Measurements from ENCODE around the gene TMEM63A. TPM values are rescaled to one million over a fixed set of nuclear protein-coding genes. Genes with fewer than 3 reads are reported as not detected.
A peak's percentile ranks its signal among the peaks of the same experiment; 100 is the strongest.

The TMEM63A gene
- polyA plus RNA-seq, 1 experiment, result 41.8 TPM

DNA sequence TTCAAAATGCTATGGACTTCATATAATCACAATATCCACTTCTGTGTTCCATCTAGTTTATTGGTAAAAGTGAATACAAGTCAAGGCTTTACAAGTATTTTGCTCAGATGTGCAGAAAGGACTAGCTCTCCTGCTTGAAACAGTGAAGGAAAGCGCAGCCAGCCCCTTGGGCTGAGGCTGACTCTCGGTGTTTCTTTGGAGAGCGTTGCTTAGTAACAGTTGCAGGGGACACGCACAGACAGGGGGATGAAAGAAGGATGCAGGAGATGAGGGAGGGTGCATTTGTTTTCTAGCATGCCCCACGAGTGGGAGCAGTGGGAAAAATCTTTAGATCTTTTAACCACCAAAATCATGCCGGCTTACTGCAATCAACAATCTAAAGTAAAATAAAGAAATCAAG, 32.8 kb upstream of the TMEM63A start:
- ChIA-PET POLR2A (no interaction called here), CTCF (no interaction called here)
- TF ChIP-seq, protein P1, sequence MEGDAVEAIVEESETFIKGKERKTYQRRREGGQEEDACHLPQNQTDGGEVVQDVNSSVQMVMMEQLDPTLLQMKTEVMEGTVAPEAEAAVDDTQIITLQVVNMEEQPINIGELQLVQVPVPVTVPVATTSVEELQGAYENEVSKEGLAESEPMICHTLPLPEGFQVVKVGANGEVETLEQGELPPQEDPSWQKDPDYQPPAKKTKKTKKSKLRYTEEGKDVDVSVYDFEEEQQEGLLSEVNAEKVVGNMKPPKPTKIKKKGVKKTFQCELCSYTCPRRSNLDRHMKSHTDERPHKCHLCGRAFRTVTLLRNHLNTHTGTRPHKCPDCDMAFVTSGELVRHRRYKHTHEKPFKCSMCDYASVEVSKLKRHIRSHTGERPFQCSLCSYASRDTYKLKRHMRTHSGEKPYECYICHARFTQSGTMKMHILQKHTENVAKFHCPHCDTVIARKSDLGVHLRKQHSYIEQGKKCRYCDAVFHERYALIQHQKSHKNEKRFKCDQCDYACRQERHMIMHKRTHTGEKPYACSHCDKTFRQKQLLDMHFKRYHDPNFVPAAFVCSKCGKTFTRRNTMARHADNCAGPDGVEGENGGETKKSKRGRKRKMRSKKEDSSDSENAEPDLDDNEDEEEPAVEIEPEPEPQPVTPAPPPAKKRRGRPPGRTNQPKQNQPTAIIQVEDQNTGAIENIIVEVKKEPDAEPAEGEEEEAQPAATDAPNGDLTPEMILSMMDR (IDR thresholded peaks at IDR 0.05; ENCODE audit: insufficient read depth, low read depth, low read length), result no peak
- H3K27me3 ChIP-seq (ENCODE audit: control insufficient read depth, insufficient read depth, low read length), result no peaks in the 10 kb centered on the region
- H3K36me3 ChIP-seq (ENCODE audit: control insufficient read depth, insufficient read depth, low read length), result peaks cover 6% of the 10 kb centered on the region
- DNase-seq (ENCODE audit: low read depth), result no peak
- no peak overlapping the region for H3K4me3 ChIP-seq (ENCODE audit: low read depth, low read length)

DNA sequence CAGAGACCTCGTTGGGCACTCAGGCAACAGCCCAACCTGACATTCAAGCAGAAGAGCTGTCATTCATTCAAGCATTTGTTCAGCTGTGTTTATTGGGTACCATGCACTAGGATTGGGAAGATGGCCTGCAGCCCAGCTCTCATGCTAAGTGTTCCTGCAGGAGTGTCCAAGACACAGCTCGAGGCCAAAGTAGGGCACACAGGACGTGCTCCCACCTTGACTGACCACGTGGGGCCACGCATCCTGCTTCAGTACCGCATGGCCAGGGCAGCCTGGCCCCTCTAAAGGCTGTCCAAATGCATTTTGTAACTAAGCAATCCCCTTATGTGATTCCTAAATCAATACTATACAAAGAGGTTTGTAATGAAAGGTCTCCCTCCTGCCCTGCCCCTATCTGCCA, 32.2 kb upstream of the TMEM63A start:
- Histone ChIP-seq H3K4me3 (ENCODE audit: low read depth, low read length) (no peak overlapping the region), H3K27me3 (ENCODE audit: control insufficient read depth, insufficient read depth, low read length) (no peaks in the 10 kb centered on the region), H3K36me3 (ENCODE audit: control insufficient read depth, insufficient read depth, low read length) (peaks cover 4% of the 10 kb centered on the region)
- ChIA-PET POLR2A (no interaction called here), CTCF (no interaction called here)
- TF ChIP-seq, protein P1 (IDR thresholded peaks at IDR 0.05; ENCODE audit: insufficient read depth, low read depth, low read length), result no peak
- DNase-seq (ENCODE audit: low read depth), result no peak

DNA sequence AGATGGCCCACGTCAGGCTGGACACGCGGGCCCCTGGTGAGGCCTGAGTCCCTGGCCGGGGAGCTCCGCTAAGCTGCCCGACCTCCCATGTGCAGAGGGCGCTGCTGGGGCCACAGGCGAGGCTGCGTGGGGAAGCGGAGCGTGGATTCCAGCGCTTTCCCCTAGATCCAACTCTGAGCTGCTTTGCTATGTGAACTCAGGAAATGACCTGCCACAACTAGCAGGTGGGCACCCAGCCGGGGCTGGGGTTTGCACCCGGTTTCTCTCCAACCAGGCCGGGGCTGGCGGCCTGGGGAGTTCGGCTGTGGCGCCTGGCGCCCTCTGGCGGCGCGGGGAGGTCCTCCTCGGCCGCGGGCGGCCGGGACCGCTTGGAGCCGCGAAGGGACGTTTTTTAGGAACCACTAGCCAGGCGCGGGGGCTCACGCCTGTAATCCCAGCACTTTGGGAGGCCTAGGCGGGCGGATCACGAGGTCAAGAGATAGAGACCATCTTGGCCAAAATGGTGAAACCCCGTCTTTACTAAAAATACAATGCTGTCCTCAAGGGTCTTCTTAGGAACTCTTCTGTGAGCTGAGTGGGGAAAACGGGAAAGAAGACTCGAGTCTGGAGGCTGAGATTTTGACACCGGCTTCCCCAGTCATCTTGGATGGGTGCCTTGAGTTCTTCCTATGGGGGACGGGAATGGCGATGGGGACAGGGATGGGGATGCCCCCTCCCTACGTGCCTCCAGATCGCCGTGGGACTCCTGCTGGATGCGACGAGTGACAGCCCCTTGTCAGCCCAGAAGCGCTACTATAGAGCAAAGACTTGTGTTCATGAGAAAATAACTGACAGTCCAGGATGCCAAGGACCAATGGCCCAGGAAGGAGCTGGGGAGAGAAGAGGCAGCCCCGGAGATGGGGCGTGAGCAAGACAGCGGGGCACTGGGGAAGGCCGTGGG, 29.3 kb upstream of the TMEM63A start:
- ChIA-PET CTCF (interaction anchor here (0.6 to 3.4 kb wide), 20 partner anchors 8 to 441 kb away, joined by 3 to 21 read pairs (median 4); partner anchors contain the start of genes LEFTY1, SRP9 and TMEM63A), POLR2A (no interaction called here)
- Histone ChIP-seq H3K36me3 (ENCODE audit: control insufficient read depth, insufficient read depth, low read length) (peaks cover 1% of the 10 kb centered on the region), H3K4me3 (ENCODE audit: low read depth, low read length) (no peak overlapping the region), H3K27me3 (ENCODE audit: control insufficient read depth, insufficient read depth, low read length) (no peaks in the 10 kb centered on the region)
- TF ChIP-seq, protein P1 (IDR thresholded peaks at IDR 0.05; ENCODE audit: insufficient read depth, low read depth, low read length), result peak; percentile 54
- DNase-seq (ENCODE audit: low read depth), result no peak

DNA sequence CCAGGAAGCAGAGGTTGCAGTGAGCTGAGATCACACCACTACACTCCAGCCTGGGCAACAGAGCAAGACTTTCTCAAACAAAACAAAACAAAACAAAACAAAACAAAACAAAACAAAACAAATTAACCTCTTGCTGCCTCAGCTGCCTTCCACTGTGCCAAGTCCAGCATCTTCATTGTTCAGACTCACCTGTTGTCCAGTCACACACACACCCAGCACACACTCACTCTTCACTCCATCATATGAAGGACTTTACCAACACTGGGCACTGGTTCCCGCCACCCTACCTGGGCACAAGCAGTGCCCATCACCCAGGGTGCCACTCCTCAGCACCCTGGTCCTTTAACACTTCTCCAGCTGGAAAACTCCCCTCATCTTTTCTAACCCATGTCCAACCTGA, 27.3 kb upstream of the TMEM63A start:
- no peak for DNase-seq (ENCODE audit: low read depth)
- TF ChIP-seq, protein P1 (IDR thresholded peaks at IDR 0.05; ENCODE audit: insufficient read depth, low read depth, low read length), result no peak
- Histone ChIP-seq H3K36me3 (ENCODE audit: control insufficient read depth, insufficient read depth, low read length) (no peaks in the 10 kb centered on the region), H3K27me3 (ENCODE audit: control insufficient read depth, insufficient read depth, low read length) (no peaks in the 10 kb centered on the region), H3K4me3 (ENCODE audit: low read depth, low read length) (no peak overlapping the region)
- ChIA-PET POLR2A (no interaction called here), CTCF (interaction anchor here (3.4 kb wide), 1 partner anchor 434 kb away, joined by 21 read pairs; no protein-coding TSS in a partner anchor)

DNA sequence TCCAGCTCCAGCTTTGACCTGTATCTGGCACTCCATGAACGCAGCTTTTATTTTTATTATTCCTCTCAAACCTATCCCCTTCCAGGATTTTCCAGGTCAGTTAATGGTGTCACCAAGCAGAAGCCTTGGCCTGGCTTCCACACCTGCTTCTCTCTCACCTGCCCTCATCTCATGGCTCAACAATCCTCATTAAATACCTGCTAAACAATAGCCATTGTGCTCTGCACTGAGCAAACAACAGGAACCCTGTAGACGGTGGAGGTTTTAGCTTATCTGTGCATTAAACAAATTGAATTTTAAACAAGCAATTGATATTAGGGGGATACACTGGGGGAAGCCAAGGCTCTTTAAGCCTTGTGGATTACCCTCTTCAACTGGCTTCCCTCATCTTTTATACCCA, 26.6 kb upstream of the TMEM63A start:
- H3K36me3 ChIP-seq (ENCODE audit: control insufficient read depth, insufficient read depth, low read length), result no peaks in the 10 kb centered on the region
- no peaks in the 10 kb centered on the region for H3K27me3 ChIP-seq (ENCODE audit: control insufficient read depth, insufficient read depth, low read length)
- H3K4me3 ChIP-seq (ENCODE audit: low read depth, low read length), result no peak overlapping the region
- no peak for DNase-seq (ENCODE audit: low read depth)
- ChIA-PET CTCF (interaction anchor here (1.0 to 3.4 kb wide), 2 partner anchors 136 to 434 kb away, joined by 5 to 21 read pairs; no protein-coding TSS in a partner anchor), POLR2A (no interaction called here)
- TF ChIP-seq, protein P1 (IDR thresholded peaks at IDR 0.05; ENCODE audit: insufficient read depth, low read depth, low read length), result no peak
